Measurements from ENCODE around the gene SLC9A8.
"Not testable (repeated sequence)": the region's sequence is repeated elsewhere in the genome, so short reads cannot be mapped to it uniquely, and the experiment has no call there.

SLC9A8 gene

DNA sequence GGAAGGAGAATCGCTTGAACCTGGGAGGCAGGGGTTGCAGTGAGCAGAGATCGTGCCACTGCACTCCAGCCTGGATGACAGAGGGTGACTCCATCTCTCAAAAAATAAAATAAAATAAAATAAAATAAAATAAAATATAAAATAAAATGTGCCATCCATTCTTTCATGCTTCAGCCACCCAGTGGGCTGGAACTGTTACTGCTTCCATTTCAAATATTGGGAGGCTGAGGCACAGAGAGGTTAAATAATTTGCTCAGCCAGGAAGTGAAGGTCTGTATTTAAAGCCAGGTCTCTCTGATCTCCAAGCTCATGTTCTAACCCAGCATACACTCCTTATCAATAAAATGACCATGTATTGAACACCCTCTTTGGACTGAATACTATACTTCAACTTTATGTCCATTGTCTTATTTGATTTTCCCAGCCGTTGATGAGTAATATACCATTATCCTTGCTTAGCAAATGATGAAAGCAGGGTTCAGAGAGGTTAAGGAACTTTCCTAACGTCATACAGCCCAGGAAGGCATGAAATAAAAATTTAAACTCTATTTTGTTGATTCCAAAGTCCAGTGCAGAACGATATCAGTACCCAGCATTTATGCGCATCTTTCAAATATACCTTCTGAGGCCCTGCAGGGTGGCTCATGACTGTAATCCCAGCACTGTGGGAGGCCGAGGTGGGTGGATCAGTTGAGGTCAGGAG lies 25.8 kb upstream of the SLC9A8 start:
- FAIRE-seq, result no peak

DNA sequence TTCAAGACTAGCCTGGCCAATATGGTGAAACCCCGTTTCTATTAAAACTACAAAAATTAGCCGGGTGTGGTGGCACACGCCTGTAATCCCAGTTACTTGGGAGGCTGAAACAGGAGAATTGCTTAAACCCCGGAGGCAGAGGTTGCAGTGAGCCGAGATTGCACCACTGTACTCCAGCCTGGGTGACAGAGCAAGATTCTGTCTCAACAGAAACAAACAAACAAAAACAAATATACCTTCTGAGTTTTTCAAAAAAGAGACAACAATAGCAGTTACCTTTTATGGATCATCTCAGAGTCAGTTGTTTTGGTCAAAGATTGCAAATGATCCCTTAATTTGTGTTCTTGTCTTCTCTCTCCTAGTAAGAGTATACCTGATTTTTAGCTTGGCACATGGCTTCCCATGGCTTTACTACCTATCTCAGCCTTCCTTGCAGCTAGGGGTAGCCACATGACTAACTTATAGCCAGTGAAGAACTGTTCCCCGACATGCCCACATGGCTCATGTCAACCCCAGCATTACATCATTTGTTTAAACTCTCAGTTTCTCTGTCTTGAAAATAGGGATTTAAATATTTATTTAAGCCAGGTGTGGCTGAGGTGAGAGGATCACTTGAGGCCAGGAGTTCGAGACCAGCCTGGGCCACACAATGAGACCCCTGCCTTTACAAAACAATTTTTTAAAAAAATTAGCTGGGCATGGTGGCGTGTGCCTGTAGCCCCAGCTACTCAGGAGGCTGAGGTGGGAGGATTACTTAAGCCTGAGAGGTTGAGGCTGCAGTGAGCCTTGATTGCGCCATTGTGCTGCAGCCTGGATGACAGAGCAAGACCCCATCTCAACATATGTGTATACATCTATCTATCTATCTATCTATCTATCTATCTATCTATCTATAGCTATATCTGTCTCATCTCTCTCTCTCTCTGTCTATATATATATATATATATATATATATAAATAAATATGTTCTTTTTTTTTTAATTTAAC lies 25.0 kb upstream of the SLC9A8 start:
- no peak for FAIRE-seq

DNA sequence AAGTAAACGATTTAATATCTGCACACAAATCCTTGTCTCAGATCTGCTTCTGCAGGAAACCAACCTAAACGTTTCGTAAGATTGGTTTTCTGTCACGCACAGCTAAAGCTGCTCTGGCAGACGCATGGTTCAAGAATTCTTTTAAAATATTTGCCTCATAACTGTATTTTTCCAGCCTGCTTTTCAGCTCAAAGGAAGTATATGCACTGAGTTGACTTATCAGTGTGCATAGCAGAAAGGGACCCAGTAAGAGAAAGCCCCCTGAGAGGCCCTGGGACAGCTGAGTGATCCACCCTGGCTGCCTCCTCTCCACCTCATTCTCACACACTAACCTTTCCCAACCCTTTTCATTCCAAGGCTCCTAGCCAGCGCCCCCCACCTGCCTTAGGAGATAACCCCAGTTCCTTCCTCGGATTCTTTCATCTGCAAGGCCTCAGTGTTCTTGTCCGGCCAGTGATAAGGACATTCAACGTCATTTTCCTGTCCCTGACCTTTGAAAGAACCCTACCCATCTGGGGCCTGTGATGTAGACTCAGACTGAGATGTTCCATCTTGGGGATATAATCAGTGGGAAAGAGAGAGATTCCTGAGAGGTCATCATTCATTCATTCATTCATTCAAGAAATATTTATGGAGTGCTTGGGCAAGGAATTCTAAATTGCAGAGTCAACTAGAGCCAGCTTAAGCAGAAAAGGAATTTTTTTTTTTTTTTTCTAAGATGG lies 22.4 kb upstream of the SLC9A8 start:
- no peak for FAIRE-seq

DNA sequence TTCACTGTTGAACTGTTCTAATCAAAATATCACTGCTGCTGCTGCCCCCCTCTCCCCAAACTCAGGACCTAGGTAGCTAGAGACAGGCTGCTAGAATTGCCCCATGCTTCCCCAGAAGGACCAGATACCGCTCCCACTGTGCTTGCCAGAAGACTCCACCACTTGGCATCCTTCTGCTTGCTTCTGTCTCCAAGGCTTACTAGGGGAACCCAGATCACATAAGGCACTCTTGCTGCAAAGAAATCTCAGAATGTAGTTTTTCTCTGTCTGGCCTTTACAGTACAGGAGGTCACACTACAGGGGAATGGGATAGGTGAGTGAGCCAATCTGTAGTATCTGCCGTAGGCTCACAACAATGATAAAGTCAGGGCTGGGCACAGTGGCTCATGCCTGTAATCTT lies 21.5 kb upstream of the SLC9A8 start:
- FAIRE-seq, result no peak

DNA sequence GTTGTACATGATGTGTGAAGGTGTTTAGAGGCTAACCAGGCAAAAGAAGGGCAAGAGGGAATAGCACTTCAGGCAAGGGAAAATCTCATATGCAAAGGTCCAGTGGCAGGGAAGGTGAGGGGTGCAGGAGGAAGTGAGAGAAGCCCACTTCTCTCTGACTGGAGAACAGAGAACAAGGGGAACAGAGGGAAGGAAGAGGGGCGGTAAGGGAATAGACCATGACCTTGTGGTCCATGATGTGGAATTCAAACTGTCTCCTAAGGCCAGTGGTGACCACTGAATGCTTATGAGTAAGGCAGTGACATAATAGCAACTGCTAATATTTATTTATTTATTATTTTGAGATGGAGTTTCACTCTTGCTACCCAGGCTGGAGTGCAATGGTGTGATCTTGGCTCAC lies 20.6 kb upstream of the SLC9A8 start:
- no peak for FAIRE-seq

DNA sequence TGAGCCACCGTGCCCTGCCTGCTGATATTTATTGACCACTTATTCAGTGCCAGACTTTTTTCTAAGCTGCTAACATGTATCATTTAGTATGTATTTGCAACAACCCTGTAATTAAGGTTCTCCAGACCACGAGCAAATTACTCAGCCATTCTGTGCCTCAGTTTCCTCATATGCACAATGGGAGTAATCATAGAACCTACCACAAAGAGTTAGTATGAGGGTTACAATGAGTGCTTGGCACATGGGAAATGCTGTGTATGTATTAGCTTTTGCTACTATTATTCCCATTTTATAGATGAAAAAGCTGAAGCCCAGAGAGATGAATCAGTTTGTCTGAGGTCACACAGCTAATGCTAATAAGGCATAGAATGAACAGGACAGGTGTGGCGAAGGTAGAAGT lies 20.0 kb upstream of the SLC9A8 start:
- no peak for FAIRE-seq

DNA sequence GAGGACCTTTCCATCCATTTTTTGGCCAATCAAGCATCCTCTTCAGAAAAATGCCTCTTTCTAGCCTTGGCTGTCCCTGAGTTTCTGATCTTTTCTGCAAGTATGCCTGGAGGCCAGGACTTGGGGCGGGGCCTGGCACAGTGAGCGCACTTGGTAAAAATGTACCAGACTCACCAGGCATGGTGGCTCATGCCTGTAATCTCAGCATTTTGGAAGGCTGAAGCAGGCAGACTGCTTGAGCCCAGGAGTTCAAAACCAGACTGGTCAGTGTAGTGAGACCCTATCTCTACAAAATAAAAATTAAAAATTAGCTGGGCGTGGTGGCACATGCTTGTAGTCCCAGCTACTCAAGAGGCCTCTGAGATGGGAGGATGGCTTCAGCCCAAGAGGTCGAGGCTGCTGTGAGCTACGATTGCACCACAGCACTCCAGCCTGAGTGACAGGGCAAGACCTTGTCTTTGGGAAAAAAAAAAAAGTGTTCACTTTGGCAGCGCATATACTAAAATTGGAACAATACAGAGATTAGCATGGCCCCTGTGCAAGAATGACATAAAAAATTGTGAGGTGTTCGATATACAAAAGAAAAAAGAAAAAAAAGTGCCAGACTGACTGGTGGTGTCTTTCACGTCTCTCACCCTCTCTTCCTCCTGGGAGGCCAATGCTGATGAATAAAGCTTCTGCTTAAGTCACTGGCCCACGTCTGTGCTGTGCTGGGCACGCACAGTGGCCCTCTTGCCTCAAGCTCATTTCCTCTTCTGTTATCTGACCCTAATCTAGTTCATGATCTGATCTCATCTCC lies 18.1 kb upstream of the SLC9A8 start:
- FAIRE-seq, result no peak

DNA sequence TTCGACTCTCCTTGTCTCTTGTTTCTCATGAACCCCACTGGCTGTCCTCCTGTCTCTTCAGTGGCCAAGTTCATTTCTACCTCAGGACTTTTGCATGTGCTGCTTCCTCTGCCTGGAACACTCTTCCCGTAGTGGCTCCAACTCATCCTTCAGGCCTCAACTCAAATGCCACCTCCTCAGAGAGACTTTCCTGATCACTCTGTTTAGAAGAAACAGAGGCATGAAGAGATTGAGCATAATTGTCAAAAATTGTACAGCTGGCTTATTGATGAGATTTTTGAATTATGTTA lies 17.5 kb upstream of the SLC9A8 start:
- no peak for FAIRE-seq

DNA sequence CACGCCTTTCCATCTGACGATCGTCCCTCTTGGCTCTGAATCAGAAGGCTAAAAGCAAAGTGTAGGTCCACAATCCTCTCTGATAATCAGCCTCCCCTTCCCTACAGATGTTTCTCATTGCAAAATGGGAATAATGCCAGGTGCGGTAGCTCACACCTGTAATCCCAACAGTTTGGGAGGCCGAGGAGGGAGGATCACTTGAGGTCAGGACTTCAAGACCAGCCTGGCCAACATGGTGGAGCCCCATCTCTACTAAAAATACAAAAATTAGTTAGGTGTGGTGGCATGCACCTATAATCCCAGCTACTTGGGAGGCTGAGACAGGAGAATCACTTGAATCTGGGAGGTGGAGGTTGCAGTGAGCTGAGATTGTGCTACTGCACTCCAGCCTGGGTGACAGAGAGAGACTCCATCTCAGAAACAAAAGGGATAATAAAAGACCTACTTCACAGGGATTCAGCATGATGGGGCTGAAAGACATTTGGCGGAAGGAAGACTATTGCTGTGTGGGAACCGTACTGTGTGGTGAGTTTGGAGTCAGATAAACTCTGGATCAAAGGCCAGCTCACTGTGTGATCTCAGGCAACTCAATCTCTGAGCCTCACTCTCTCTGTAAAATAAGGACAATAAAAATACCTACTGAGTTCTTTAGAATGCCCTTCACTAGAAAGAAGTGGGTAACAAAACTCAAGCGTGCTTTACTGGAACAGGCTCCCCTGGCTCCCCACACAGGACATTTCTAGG lies 15.9 kb upstream of the SLC9A8 start:
- no peak for FAIRE-seq

DNA sequence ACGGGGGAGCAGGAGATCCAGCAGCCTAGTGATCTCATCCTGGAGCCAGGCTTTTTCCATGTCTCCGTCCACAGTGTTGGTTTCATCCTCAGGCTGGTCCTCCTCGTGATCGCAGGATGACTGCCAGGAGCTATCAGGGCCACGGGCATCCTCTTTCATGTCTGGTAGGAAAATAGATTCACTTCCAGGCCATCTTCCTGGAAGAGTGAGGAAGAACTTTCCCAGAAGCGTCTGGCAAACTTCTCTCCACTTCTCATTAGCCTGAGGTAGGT lies 15.3 kb upstream of the SLC9A8 start:
- no peak for FAIRE-seq

DNA sequence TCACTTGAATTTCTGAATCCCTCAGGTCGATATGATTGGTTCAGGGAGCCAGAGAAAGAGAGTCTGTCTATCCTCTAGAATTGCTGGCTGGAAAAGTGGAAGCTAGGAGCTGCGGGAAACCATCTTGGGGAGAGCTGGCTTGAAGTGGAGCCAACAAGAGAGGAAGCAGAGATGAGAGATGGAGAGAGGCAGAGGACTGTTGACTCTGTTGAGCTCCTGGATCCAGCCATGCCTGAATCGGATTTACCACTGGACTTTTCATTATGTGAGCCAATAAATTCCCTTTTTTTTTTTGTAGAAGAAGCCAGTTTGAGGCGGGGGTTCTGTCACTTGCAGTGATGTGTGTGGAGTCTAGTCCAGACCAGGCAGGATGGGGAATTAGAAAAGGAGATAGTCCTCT lies 13.9 kb upstream of the SLC9A8 start:
- no peak for FAIRE-seq

DNA sequence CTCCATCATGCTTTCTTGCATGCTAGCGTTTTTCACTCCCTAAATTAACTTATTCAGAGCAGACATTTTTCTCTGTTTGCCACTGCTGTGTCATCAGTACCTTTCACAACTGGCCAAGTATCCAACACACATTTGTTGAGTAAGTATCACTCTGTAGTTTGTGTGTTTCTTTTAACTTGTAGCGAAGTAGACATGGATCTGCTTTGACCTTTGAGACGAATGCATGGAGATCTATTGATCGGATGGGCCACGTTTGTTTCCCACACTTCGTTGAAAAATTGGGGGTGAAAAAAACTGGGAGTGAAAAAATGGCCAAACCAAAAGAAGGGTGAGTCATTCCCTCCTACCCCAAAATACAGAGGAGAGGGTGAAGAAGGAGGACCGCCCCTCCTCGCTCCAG lies 12.9 kb upstream of the SLC9A8 start:
- no peak for FAIRE-seq

DNA sequence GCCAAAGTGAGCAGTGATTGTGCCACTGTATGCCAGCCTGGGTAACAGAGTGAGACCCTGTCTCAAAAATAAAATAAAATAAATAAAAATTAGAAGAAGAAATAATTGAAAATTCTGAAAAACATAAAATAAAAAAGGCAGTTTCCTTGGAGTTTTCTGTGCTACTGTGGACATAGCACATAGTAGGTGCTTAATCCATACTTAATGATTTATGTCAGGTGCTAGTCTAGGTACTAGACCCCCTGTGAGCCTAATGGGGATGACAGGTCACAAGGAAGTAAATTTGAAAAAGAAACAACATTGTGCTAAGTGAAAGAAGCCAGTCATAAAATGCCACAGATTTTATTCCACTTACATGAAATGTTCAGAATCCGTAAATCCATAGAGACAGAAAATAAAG lies 9.2 kb upstream of the SLC9A8 start:
- no peak for FAIRE-seq

DNA sequence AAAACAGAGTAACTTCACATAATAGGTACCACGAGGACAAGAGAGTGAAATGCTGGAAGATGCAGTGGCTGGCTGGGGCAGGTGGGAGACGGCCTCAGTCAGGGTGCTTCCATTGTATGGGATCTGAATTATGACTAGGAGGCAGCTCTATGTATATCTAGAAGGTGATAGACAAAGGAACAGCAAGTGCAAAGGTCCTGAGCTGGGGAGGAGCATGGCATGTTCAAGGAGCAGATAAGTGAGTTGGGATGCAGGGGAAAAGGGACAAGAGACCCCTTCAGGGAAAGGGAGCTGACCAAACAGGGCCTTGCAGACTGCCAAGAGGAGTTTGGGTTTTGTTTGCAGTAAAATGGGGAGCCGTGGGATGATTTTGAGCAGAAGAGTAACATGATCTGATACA lies 8.3 kb upstream of the SLC9A8 start:
- no peak for FAIRE-seq

DNA sequence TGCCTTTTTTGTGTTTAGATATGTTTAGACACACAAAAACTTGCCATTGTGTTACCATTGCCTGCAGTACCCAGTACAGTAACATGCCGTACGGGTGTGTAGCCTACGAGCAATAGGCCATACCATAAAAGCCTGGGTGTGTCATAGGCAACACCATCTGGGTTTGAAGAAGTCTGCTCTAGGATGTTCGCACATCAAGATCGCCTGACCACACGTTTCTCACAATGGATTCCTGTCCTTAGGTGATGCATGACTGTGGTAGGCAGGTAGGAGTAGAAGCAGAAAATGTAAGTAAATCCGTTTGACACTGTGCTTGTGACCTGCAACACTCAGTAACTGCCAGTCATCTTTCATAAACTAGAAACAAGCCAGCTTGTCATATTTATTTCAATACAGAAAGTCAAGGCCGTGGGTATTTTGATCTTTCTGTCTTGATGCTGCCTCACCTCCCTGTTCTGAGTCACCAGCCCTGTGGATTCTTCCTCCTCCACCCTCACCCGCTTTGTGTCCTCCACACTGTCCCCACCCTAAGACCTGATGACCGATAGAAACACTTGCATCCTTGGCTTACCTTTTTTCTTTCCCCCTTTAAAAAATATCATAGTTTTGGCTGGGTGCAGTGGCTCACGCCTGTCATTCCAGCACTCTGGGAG lies 7.3 kb upstream of the SLC9A8 start:
- FAIRE-seq, result not testable (repeated sequence)

DNA sequence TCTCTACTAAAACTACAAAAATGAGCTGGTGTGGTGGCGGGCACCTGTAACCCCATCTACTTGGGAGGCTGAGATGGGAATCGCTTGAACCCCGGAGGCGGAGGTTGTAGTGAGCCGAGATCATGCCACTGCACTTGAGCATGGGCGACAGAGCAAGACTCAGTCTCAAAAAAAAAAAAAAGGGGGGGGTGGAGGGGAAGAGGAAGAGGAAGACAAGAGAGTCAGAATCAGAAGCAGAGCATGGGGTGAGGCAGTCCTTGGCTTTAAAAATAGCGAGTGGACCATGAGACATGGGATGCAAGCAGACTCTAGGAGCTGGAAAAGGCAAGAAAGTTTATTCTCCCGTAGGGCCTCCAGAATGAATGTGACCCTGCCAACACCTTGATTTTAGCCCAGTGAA lies 3.9 kb upstream of the SLC9A8 start:
- FAIRE-seq, result no peak

DNA sequence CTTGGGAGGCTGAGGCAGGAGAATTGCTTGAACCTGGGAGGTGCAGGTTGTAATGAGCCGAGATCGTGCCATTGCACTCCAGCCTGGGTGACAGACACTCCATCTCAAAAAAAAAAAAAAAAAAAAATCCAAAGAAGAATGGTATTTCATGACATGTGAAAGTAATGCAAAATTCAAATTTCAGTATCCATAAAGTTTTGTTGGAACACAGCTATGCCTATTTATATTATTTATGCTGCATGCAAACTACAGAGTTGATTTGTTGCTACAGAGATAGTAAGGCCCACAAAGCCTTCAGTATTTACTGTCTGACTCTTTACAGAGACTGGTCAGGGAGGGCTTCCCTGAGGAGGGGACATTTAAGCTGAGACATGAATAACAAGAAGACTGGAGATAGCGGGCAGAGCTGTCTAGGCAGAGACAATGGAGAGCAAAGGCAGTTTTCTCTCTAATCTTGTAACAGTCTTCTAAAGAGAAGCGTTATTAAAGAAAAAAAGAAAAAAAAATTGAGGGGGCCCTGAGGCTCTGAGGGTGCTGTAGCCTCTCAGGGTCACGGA lies 2.7 kb upstream of the SLC9A8 start:
- no peak for FAIRE-seq

DNA sequence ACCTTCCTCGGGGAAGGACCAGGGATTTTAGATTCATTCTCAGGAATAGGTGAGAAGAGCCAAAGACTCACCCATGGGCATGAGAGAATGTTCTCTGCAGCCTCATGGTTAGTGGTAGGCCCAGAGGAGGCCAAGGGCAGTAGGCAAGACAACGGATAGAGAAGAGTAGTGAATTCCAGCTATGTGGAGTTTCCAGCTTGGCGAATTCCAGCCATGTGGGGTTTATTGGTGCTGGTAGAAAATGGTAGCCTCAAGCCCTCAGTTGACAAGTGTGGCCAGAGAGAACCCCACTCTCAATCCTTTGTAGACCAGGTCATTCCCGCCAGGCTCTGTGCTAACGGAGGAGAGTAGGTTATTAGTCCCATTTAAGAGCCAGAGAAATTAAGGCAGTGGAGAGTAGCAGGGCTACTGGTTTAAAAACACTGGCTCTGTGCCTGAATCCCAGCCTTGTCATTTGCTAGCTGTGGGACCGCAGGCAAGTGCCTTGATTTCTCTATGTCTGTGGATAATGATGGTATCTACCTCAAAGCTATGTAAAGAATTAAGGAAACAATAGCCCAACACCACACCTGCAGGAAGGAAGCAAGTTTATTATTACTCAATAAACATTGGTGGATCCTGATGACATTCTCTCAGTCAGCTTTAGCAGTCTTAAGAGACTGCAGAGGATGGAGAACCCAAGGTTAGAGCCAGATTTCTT lies 2.0 kb upstream of the SLC9A8 start:
- no peak for FAIRE-seq

DNA sequence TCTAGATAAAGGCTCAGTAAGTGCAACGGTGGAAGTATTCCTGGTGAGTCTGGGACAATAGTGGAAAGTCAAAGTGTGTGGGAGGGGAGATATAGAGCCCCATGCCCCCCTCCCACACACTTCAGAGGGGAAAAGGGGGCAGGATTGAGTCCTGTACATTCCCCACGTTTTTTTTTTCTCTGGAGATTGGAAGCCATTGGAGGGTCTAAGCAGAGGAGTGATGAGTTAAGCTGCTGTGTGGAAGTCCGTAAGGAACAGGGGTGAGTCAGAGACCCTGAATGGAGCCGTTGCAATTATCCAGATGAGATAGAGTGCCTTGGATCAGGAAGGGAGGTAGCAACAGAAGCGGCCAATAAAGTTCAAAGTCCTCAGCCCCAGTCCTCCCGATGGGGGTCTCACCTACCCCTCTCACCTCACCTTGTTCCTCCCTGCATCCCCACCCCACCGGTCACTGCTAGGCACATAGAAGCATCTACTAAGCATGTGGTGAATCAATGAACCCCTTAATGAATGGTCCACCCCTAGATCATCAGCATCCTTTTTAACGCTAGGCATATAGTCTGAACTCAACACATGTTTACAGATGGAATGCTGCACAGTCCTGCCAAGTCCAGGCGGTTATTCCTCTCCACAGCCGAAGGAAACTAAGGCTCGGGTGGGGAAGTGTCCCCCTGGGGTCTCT lies 662 bp upstream of the SLC9A8 start:
- no peak for FAIRE-seq

DNA sequence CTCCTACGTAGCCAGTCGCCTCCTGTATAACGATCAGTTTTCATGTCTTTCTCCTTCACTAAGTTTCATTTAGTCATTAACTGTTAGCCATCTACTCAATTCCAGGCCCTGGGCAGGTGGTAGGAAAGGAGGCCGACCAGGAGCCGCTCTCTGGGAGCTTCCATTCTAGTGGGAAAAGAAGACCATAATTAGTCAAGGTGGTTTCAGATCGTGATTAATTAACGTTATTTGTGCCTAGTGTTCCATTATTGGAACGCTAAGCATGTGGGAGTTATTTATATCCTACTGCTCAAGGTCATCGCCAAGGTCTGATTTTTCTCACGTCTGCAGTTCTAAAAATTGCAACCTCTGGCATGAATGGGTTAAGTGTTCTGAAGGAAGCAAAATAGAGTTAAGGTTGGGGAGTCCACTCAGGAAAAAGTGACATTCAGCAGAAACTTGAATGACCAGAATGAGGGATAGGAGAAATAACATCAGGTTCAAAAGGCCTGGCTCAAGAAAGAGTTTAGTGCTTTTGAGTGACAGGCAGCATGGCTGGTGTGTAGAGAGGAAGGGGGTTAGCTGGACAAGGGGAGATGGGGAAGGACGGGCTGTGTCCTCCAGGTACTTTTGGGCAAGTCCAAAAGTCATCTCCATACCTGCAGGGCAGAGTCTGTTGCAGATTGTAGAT lies 812 bp downstream of the SLC9A8 start:
- FAIRE-seq, result no peak
